ENCODE measurements around the gene GOLT1B. TPM values are rescaled to one million over a fixed set of nuclear protein-coding genes. Genes with fewer than 3 reads are reported as not detected.

GOLT1B gene
- total RNA-seq, 2 experiments from 2014 or later: 12.7 to 30.7 TPM

DNA sequence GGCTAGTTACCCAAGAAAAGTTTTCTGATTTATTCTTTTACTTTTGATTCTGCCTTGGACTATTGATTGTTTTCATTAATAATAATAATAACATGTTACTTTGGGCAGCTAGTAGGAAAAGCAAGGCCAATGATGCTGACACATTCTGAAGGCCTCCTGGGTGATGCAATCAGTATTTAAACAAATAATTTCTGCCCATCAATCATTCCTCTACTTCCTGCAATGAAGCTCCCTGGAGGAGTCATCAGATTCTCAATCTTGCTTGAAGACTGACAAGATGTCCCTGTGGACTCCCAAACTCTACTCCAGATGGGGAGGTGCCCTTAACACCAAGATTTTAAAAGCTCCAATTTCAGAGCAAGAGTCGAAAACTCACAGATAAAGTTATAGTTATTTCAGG is 24.5 kb downstream of the GOLT1B start, which contains the start of gene SPX:
SPX (plus strand) TSS at position 244 of the 400 bp plus-strand sequence. CDS start 177 bp downstream, outside the sequence.
- Histone ChIP-seq H3K4me3 (ENCODE audit: low read depth, low read length, poor library complexity, severe bottlenecking) (no peak within 1 kb of the TSS), H4K20me1 (ENCODE audit: insufficient read depth, low read length) (no peaks in the 10 kb centered on the region), H3K4me2 (ENCODE audit: low read length) (peak within 1 kb of the TSS; percentile 66; the same call in 1 of the 2 replicates), H3K4me1 (ENCODE audit: insufficient read depth, low read length, poor library complexity, severe bottlenecking) (peaks cover 24% of the 10 kb centered on the region), H3K79me2 (ENCODE audit: insufficient read depth, low read depth, low read length) (no peaks in the 10 kb centered on the region), H3K36me3 (ENCODE audit: insufficient read depth, low read length) (no peaks in the 10 kb centered on the region), H3K27ac (ENCODE audit: low read depth, low read length, poor library complexity, severe bottlenecking) (no peak within 1 kb of the TSS), H2AFZ (ENCODE audit: low read length) (peak within 1 kb of the TSS; percentile 81), H3K9me3 (ENCODE audit: low read length) (no peaks in the 10 kb centered on the region), H3K9me2 (ENCODE audit: insufficient read depth, low read length) (no peaks in the 10 kb centered on the region)
- intact Hi-C loops (cut with micrococcal nuclease; ENCODE audit: unreplicated experiment): loop anchor here (5.0 kb wide), 1 partner anchor 131 kb away; the partner anchor contains the start of gene LDHB
- DNase-seq (ENCODE audit: low spot score): peak; percentile 4
- POLR2A ChIA-PET: interaction anchor here (0.5 to 2.6 kb wide), 7 partner anchors 9 to 533 kb away, joined by 3 to 10 read pairs (median 4); partner anchors contain the start of gene GOLT1B
- CTCF ChIA-PET (ENCODE audit: unreplicated experiment): no interaction called here
- BruUV-seq (replicated peaks): no TSS peak
- TF ChIP-seq EZH2phosphoT487 (IDR thresholded peaks at IDR 0.05; ENCODE audit: borderline replicate concordance, low read depth, low read length): no peak
- TF ChIP-seq, protein P1, sequence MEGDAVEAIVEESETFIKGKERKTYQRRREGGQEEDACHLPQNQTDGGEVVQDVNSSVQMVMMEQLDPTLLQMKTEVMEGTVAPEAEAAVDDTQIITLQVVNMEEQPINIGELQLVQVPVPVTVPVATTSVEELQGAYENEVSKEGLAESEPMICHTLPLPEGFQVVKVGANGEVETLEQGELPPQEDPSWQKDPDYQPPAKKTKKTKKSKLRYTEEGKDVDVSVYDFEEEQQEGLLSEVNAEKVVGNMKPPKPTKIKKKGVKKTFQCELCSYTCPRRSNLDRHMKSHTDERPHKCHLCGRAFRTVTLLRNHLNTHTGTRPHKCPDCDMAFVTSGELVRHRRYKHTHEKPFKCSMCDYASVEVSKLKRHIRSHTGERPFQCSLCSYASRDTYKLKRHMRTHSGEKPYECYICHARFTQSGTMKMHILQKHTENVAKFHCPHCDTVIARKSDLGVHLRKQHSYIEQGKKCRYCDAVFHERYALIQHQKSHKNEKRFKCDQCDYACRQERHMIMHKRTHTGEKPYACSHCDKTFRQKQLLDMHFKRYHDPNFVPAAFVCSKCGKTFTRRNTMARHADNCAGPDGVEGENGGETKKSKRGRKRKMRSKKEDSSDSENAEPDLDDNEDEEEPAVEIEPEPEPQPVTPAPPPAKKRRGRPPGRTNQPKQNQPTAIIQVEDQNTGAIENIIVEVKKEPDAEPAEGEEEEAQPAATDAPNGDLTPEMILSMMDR (conservative IDR thresholded peaks at IDR 0.05; ENCODE audit: low read length): no peak

- no TSS peak for BruUV-seq (replicated peaks)
- peak overlapping the region; percentile 66; the same call in 1 of the 2 replicates for H3K4me2 ChIP-seq (ENCODE audit: low read length)
Observed at GRCh38 chr12:21526721-21527345, 25.2 kb downstream of the GOLT1B start.

More at GRCh38 chr12:21526721-21527345, 25.2 kb downstream of the GOLT1B start:
- peak overlapping the region; percentile 81 for H2AFZ ChIP-seq (ENCODE audit: low read length)
- ChIA-PET POLR2A (interaction anchor here (0.7 to 2.6 kb wide), 7 partner anchors 10 to 532 kb away, joined by 3 to 10 read pairs (median 4); partner anchors contain the start of gene GOLT1B), CTCF (ENCODE audit: unreplicated experiment) (no interaction called here)
- intact Hi-C loops (cut with micrococcal nuclease; ENCODE audit: unreplicated experiment): loop anchor here (5.0 kb wide), 1 partner anchor 130 kb away; the partner anchor contains the start of gene LDHB
- no peak overlapping the region for H3K27ac ChIP-seq (ENCODE audit: low read depth, low read length, poor library complexity, severe bottlenecking)
- H4K20me1 ChIP-seq (ENCODE audit: insufficient read depth, low read length): no peaks in the 10 kb centered on the region
- H3K9me2 ChIP-seq (ENCODE audit: insufficient read depth, low read length): no peaks in the 10 kb centered on the region
- H3K36me3 ChIP-seq (ENCODE audit: insufficient read depth, low read length): no peaks in the 10 kb centered on the region
- H3K4me1 ChIP-seq (ENCODE audit: insufficient read depth, low read length, poor library complexity, severe bottlenecking): peaks cover 24% of the 10 kb centered on the region
- DNase-seq (ENCODE audit: low spot score): no peak
- H3K9me3 ChIP-seq (ENCODE audit: low read length): no peaks in the 10 kb centered on the region
- H3K79me2 ChIP-seq (ENCODE audit: insufficient read depth, low read depth, low read length): no peaks in the 10 kb centered on the region
- no peak for TF ChIP-seq EZH2phosphoT487 (IDR thresholded peaks at IDR 0.05; ENCODE audit: borderline replicate concordance, low read depth, low read length)
- TF ChIP-seq, protein P1 (conservative IDR thresholded peaks at IDR 0.05; ENCODE audit: low read length): no peak
- no peak overlapping the region for H3K4me3 ChIP-seq (ENCODE audit: low read depth, low read length, poor library complexity, severe bottlenecking)
